ENCODE results near the gene HNRNPU. TPM values are rescaled to one million over a fixed set of nuclear protein-coding genes. Genes with fewer than 3 reads are reported as not detected.

The HNRNPU gene
- total and polyA plus RNA-seq, 2 of the 13 experiments (the other 11 are each of a cell fraction or from before 2014, with no cell fraction given): 101 to 508 TPM

GRCh38 chr1:244862699-244863490, 1.4 kb downstream of the HNRNPU start (continued):
- TF ChIP-seq, protein P1, sequence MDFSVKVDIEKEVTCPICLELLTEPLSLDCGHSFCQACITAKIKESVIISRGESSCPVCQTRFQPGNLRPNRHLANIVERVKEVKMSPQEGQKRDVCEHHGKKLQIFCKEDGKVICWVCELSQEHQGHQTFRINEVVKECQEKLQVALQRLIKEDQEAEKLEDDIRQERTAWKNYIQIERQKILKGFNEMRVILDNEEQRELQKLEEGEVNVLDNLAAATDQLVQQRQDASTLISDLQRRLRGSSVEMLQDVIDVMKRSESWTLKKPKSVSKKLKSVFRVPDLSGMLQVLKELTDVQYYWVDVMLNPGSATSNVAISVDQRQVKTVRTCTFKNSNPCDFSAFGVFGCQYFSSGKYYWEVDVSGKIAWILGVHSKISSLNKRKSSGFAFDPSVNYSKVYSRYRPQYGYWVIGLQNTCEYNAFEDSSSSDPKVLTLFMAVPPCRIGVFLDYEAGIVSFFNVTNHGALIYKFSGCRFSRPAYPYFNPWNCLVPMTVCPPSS (IDR thresholded peaks at IDR 0.05): no peak
- TF ChIP-seq ZNF12 (CRISPR knock-in tag; IDR thresholded peaks at IDR 0.05) (no peak), ISL2 (CRISPR knock-in tag; IDR thresholded peaks at IDR 0.05) (0 out of 2 replicates have a peak, but pooled peaks have one; percentile 32), ZNF782 (CRISPR knock-in tag; IDR thresholded peaks at IDR 0.05; ENCODE audit: borderline replicate concordance) (no peak), RARA (CRISPR knock-in tag; IDR thresholded peaks at IDR 0.05) (no peak), ATF1 (CRISPR knock-in tag; IDR thresholded peaks at IDR 0.05) (peak; percentile 45; the same call in 1 of the 2 replicates), ZHX1 (CRISPR knock-in tag; IDR thresholded peaks at IDR 0.05; ENCODE audit: low read depth) (no peak), NR2F6 (IDR thresholded peaks at IDR 0.05) (no peak), NR2F6 (CRISPR knock-in tag; IDR thresholded peaks at IDR 0.05) (peak; percentile 17; the same call in 1 of the 2 replicates), ADNP (CRISPR knock-in tag; IDR thresholded peaks at IDR 0.05) (no peak), RFXANK (CRISPR knock-in tag; IDR thresholded peaks at IDR 0.05) (0 out of 2 replicates have a peak, but pooled peaks have one; percentile 33), NR1H2 (CRISPR knock-in tag; IDR thresholded peaks at IDR 0.05; ENCODE audit: borderline replicate concordance, low read depth) (0 out of 2 replicates have a peak, but pooled peaks have one; percentile 10), ZBTB25 (CRISPR knock-in tag; IDR thresholded peaks at IDR 0.05) (peak; percentile 99), DNMT1 (CRISPR knock-in tag; IDR thresholded peaks at IDR 0.05) (0 out of 2 replicates have a peak, but pooled peaks have one; percentile 29), TCF7L2 (IDR thresholded peaks at IDR 0.05; ENCODE audit: low read depth, low read length) (no peak), ZNF7 (CRISPR knock-in tag; IDR thresholded peaks at IDR 0.05) (no peak), ZSCAN12 (CRISPR knock-in tag; IDR thresholded peaks at IDR 0.05) (no peak), ATF7 (IDR thresholded peaks at IDR 0.05) (peak; percentile 43; the same call in 1 of the 2 replicates), ATF7 (CRISPR knock-in tag; IDR thresholded peaks at IDR 0.05) (0 out of 2 replicates have a peak, but pooled peaks have one; percentile 43), JARID2 (CRISPR knock-in tag; IDR thresholded peaks at IDR 0.05; ENCODE audit: insufficient replicate concordance) (no peak), SOX6 (IDR thresholded peaks at IDR 0.05) (no peak), SOX6 (CRISPR knock-in tag; IDR thresholded peaks at IDR 0.05) (peak; percentile 41), SIN3A (IDR thresholded peaks at IDR 0.05; ENCODE audit: borderline replicate concordance, low read depth, low read length) (peak; percentile 88; the same call in 1 of the 2 replicates)
- TF ChIP-seq, protein P2, sequence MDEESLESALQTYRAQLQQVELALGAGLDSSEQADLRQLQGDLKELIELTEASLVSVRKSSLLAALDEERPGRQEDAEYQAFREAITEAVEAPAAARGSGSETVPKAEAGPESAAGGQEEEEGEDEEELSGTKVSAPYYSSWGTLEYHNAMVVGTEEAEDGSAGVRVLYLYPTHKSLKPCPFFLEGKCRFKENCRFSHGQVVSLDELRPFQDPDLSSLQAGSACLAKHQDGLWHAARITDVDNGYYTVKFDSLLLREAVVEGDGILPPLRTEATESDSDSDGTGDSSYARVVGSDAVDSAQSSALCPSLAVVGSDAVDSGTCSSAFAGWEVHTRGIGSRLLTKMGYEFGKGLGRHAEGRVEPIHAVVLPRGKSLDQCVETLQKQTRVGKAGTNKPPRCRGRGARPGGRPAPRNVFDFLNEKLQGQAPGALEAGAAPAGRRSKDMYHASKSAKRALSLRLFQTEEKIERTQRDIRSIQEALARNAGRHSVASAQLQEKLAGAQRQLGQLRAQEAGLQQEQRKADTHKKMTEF (CRISPR knock-in tag; IDR thresholded peaks at IDR 0.05): 0 out of 2 replicates have a peak, but pooled peaks have one; percentile 50

All from HepG2 (cell line).